ENCODE data around the gene NFKBIA.
"Not testable (repeated sequence)": the region's sequence is repeated elsewhere in the genome, so short reads cannot be mapped to it uniquely, and the experiment has no call there.

The NFKBIA gene

DNA sequence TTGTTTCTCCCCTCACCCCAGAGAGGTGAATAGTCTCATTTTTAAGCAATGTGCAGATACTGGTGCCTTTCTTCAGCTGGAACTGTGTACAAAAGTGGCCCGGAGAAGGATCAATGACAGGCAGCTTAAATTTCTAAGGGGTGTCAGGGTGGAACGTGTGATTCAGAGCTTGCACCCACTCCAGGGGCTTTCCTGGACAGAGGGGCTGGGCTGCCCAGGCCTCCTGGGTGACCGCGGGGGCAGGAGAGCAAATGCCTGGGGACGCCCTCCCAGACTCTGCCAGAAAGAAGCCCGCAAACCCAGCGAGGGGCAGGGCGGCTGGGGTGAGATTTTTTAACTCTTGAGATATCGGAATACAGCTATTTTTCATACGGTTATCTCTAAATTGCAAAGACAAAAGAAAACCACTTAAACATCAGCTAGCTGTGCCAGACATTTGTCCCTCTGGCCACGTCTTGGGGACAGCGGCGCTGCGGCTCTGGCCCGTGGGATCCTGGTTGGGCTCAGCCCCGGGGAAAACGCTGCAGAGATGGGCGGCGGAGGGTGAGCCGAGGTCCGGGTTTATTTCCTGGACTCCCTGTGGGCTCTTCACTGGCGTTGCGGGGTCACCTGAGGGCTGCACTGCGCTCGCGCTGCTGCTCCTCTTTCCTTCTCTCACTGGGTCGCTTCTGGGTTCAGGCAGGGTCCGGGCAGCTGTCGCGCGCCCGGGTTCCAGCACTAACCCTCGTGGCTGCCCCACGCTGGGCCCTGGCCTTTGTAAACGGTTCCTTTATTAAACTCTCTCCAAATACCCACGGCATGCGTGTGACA is 35.8 kb downstream of the NFKBIA start:
- DNase-seq (ENCODE audit: low read depth in 2 of 2, low spot score in 1 of 2), result no peak

DNA sequence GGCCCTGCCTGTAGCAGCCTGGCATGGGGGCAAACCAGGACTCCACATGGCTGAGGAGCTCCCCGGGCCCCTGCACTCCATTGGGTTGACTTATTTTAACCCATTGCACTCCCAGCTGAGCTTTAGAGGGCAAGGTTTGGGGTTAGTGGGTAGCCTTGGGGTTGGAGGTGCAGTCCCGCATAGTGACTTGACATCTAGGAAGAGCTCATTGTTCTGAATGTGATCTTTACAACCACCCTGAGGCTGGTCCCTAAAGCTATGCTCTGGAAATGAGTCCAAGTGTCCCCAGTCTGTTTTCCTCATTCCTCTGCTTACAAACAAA is 36.4 kb downstream of the NFKBIA start:
- no peak for DNase-seq (ENCODE audit: low read depth in 2 of 2, low spot score in 1 of 2)

DNA sequence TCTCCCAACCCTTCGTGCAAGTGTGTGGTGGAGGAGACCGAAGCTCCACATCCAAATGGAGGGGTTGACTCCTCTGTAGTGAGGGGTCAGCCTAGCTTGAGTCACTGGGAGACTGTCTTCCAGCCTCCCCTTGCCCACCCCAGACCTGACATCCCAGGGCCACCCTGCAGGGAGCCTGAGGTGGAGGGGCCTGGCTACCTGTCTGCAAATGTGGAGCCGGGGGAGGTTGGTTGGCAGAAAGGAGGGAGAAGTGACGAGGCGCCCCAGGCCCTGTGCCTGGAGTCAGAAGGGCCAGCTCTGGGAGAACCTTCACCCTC is 37.5 kb downstream of the NFKBIA start:
- DNase-seq (ENCODE audit: low read depth in 2 of 2, low spot score in 1 of 2), result no peak

DNA sequence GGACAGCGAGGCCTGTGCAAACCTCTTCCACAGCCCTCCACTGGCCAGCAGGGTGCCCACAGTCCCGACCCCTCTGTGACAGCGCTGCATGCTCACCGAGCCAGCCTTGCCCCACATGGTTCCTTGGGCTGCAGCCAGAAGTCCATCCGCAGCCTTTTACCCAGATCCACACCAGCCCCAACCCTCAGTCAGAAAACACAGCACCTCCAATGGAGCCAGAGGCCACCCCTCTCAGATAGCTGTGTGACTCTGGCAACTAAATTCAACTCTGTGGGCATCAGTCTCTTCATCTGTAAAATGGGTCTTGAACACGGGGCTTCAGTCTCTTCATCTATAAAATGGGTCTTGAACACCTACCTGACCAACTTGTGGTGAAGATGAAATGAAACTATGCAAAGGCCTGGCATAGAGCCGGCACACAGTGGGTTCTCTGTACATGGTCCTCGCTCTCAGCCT is 38.0 kb downstream of the NFKBIA start:
- no peak for DNase-seq (ENCODE audit: low read depth in 2 of 2, low spot score in 1 of 2)

DNA sequence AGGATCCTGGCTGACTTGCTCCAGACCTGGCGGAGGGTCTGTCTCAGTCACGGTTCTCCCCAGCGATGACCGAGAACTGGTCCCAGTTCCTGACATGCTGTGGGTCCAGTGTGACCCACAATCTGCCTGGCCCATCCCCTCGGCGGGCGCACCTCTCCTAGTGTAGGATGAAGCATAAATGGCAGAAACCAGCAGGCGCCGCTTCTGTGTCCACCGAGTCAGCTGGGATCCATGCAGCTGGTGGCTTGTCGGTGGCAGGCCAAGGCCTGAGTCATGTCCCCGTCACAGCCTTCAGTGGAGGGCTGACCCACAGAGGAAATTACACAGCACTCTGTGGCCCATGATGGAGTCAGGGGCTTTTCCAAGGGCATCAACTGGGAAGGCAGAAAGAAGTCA is 38.5 kb downstream of the NFKBIA start:
- no peak for DNase-seq (ENCODE audit: low read depth in 2 of 2, low spot score in 1 of 2)

DNA sequence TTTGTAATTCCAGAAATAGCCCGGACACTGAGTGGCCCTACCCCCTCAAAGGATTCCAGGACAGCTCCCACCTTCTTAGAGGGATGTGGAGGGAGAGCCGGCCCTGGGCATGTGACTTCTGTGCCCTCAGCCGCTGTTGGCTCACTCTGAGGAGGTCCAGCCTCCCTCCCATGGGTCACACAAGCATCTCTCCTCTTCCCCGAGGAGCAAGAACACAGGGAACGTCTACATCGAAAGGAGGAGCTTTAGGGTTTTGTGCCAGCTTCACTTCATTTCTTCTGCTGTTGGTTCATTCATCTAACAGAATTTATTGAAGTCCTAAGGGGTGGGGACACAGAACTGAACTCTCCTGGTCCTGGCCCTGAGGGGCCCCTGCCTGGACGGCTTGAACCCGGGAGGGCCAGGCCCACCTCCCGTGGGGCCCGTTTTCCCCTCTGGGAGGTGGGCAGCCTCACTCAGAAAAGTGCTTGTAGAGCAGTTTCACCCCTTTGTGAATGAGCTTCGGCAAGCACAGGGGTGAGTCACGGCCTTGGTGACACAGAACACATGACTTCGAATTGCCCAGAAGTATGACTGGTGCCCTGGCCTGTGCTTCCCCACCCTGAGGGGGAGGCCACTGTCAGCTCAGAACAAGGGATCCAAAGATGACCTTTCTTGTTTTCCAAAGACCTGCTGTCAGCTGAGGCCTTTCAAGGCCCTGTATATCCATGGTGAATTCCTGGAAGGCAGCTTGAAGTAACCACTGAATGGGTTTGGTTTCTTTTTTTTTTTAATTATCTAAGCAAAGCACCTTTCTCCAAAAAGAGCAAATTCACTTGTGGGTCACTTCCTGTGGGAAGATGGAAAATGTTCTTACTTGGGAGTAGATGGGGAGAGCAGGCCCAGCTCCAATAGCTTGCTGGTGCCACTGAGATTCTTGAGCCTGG is 39.2 kb downstream of the NFKBIA start:
- peak; percentile 52 to 68 for DNase-seq (ENCODE audit: low read depth in 2 of 2, low spot score in 1 of 2)

DNA sequence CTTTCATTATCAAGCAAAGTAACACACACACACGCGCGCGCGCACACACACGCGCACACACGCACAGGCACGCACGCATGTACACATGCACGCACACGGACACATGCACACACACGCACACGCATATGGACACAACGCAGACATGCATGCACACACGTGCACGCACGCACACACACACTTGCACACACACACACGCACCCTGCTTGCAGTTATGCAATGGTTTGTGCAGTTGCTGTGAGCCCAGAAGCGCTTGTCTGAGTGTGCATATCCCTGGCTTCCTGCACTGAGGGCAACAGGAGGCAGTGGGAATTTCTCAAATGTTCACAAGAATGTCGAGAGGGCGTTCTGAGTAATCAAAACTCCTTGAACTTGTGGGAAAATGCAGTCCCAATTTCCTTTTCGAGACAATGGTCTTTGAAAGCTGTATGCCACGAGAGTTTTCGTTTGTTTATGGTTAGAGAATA is 41.6 kb downstream of the NFKBIA start:
- DNase-seq (ENCODE audit: low read depth in 2 of 2, low spot score in 1 of 2), result no peak

DNA sequence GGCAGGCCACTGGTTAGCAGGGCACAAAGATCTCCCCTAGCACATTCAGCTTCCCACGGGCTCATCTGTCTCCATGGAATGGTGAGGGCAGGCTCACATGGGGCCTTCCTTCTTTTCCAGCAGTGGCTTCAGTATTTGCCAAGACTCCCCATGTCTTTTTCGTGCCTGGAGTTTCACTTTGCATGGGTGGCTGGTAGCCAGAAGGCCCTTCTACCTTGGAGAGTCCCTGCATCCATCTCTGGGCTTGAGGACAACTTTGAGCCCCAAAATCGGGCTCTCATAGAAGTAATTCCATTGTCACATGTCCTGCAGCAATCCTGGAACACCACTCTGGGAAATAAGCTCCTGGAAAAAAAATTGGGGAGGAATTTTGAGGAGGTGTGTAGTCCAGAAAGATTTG is 42.1 kb downstream of the NFKBIA start:
- DNase-seq (ENCODE audit: low read depth in 2 of 2, low spot score in 1 of 2), result no peak

DNA sequence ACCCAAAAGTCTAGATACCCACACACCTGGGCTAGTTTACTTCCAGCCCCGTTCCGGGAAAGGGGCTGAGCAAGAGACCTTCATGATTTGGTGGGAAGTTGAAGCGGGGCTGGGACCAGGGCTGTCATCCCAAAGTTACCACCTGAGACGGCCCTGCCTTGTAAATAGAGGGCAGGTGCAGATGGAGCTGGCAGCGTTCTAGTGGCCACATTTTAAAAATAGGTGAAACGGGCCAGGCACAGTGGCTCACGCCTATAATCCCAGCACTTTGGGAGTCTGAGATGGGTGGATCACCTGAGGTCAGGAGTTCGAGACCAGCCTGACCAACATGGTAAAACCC is 43.4 kb downstream of the NFKBIA start:
- no peak for DNase-seq (ENCODE audit: low read depth in 2 of 2, low spot score in 1 of 2)

DNA sequence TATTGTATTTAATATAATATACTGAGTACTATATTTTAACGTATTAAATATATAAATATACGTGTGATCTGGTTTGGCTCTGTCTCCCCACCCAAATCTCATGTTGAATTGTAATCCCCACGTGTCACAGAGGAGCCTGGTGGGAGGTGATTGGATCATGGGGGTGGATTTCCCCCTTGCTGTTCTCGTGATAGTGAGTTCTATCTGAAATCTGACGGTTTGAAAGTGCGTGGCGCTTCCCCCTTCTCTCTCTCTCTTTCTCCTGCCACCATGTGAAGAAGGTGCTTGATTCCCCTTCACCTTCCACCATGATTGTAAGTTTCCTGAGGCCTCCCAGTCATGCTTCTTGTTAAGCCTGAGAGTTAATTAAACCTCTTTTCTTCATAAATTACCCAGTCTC is 44.9 kb downstream of the NFKBIA start:
- not testable (repeated sequence) for DNase-seq (ENCODE audit: low read depth in 2 of 2, low spot score in 1 of 2)

DNA sequence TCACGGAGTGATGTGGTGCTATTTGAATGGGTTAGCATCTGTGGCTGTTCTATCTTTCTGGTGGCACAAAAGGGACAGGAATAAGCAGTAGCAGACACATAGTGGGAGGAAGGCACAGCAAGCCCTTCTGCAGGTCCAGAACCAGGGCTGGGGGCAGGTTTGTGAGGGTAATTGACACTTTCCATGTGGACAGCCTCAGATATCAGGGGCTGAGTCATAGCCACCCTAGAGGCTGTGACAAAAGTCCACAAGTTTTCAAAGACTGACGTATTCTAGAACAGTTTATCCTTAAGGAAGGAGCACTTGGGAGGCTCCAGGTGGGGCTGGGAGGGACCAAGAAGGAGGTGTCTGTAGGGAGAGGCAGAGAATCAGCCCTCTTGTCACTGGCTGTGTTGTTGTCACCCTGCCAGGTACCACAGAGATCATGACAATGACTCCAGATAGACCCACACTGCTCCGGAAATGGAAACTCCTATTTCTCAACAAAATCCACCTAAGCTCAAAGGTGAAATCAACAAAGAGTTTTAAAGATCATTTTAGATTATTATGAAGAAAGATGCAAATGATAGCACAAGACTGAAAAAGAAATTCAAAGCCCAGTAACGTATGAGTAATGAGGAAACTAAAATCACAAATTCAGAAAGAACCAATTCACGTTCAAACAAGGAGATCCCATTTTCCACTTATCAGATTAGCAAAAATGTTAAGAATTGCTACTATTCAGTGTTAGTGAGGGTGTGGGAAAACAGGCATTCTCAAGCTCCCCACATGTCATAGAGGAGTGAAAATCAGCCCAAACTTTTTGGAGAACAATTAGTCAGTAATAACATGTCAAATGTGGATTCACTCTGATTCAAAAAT is 48.3 kb downstream of the NFKBIA start:
- DNase-seq (ENCODE audit: low read depth in 2 of 2, low spot score in 1 of 2), result no peak

DNA sequence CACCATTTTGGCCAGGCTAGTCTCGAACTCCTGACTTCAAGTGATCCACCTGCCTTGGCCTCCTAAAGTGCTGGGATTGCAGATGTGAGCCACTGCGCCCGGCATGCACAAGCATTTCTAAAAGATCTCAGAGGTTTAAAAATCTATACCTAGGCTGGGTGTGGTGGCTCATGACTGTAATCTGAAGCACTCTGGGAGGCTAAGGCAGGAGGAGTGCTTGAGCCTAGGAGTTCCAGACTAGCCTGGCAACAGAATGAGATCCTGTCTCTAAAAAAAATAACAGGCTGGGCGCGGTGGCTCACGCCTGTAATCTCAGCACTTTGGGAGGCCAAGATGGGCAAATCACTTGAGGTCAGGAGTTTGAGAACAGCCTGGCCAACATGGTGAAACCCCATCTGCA is 49.3 kb downstream of the NFKBIA start:
- not testable (repeated sequence) for DNase-seq (ENCODE audit: low read depth in 2 of 2, low spot score in 1 of 2)

DNA sequence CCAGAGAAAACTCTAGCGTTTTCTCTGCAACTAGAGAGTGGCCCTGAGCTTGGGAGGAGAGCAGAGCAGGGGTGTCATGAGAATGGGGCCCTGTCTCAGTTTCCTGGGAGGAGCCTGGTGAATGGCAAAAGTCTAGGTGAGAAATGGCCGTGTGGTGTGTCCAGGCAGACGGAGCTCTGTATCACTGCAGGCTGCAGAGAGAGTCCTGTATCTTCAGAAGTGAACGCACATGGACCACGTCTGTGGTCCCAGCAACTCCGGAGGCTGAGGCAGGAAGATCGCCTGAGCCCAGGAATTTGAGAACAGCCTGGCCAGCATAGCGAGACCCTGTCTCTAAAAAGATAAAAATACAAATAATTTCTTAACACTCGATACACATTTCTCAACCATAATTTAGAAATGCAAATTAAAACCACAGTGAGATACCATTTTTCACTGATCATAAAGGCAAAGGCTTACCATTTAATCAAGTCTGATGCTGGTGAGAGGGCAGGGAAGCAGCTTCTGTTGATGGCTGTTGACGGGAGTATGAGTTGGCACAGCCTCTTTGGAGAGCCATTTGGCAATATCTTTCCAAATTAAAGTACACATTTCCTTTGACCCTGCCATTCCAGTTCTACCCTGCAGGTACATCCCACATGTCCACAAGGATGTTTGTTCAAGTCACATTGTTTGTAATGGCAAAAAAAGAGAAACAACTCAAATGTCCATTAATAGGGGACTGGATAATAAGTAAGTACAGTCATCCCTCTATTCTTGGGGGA is 51.0 kb downstream of the NFKBIA start:
- DNase-seq (ENCODE audit: low read depth in 2 of 2, low spot score in 1 of 2), result no peak

DNA sequence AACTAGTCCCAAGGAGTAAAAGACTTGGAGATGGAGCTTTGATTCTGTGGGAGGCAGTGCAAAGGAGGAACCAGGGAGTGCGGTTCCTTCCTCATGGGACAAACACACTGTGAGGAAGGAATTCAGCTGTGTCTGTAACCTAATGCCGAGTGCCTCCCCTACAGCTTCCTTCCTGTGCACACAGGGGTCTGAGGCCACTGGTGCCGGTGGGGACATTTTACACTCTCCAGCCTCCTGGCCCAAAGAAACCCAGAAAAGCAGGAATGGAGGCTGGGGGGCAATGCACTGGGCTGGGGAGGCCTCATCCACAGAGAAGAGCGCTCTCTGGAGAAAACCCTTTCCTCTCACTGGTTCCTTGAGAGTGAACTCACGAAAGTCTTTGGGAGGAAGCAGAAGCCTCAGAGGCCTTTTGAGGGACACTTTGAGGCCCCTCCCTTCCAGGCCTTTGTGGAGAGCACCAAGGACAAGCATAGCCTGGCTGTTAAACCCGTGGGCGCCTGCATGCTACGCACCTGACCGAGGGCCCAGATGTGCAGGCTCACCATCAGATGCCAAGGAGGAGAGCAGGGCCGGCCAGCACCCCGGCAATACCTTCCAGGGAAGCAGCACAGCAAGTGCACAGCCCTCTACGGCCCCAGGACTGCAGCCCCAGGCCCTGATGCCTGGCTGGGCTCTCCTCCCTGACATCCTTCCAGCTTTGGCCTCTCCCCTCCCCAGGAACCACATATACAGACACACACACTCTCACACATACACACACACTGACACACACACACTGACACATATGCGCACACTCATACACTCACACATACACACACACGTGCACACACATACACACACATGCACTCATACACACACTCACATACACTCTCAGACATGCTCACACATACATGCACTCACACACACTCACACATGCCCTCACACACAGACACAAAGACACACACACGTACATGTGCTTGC is 52.0 kb downstream of the NFKBIA start:
- DNase-seq (ENCODE audit: low read depth in 2 of 2, low spot score in 1 of 2), result no peak

DNA sequence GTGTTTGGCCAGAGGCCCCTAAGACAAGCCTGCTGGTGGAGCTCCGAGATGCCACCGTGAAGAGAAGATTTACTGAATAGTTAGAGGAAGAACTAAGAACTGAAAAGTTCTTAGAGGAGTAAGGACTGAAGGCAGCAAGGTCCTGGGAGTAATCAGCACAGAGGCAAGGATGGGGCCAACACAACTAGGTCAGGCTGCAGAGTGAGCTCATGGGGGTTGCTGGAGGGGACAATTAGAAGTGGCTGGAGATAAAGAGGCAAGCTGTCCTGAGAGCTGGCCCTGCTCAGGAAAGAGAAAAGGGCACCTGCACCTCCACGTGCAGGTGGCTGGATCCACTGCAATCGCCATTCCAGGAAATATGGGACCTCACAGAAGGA is 52.7 kb downstream of the NFKBIA start:
- no peak for DNase-seq (ENCODE audit: low read depth in 2 of 2, low spot score in 1 of 2)

Measured in stimulated activated CD8-positive, alpha-beta memory T cell treated with anti-CD3 and anti-CD28 coated beads, Interleukin-4, amount 100 ng/mL, for 4 hours (primary cell).